Activated CD8-positive, alpha-beta memory T cell treated with anti-CD3 and anti-CD28 coated beads for 1 hour (primary cell): Measurements from ENCODE around the gene TP63.

Experiments used
- DNase-seq, 2 donors: peaks; one replicate each; pipeline ENCODE4 v3.0.0-alpha.2; 2020; ENCODE audit warnings: low read depth in 1 of 2; ENCODE audit errors: extremely low read depth in 1 of 2

TP63 gene

DNA sequence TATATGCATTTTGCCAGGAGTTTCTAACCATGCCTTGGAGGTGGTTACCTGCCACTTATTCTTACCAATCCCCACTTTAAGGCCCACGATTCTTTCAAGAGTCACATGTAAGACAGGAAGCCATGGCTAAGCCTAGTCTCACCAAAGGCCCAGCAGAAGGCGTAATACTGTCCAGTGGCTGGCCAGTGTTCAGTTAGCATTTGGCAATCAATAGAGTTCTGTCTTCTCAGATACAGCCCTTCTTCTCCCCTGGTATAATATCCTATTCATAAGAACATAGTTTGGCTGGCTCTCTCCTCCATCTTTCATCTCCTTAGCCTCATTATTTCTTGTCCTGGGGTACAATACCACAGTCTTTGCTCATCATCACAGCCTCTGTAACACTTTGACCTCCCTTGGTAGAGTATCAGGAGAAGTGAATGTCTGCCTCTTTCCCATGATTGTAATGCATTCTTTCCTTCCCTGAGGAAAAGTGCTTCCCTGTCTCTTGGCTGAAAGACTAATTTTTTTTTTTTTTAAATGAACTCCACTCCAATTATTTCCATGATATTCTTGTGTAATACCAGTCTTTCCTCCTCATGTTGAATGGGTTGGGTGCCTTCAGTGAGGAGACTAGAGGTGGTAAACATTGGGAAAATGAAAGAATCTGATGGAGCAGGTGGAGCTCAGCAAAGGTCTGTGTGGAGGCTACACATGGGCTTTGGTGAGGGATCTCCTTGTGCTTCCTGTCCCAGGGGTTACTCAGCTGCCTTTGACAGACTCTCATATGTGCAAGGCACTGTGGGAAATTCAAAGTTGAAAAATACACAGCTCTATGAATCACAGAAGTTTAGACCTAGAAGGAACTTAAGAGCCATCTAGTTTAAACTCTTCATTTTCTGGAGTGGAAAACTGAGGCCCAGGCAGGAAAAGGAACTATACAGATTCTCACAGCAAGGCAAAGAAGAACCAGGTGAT, 271.3 kb downstream of the TP63 start:
- no peak for DNase-seq

DNA sequence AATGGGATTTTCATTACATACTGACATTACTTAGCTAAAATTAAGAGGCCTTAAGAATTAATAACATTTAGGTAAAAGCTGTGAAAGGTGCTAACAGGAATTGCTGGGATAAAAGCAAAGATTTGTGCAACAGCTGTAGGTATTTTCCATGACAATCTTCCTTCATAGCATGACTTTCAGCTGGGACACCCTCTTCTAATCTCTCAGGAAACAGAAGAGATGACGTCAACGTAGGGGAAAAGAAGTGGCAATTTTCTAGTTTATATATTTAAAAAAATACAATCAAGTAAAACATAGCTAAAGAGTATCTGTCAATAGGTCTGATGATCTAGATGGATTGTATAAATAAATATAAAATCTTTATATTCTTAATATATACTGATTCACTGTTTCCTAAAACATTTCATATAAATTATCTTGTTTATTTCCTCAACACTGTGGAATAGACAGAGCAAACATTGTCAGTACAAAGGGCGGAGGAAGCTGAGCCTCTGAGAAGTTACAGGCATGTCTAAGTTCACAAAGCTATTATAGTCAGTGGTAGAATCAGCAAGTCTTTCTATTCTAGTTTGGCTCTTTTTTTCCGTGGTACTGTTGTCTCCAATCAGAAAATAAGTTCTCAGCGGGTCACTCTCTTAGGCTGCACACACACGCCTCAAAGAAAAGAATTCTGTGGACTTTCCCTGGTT, 272.5 kb downstream of the TP63 start:
- no peak for DNase-seq

DNA sequence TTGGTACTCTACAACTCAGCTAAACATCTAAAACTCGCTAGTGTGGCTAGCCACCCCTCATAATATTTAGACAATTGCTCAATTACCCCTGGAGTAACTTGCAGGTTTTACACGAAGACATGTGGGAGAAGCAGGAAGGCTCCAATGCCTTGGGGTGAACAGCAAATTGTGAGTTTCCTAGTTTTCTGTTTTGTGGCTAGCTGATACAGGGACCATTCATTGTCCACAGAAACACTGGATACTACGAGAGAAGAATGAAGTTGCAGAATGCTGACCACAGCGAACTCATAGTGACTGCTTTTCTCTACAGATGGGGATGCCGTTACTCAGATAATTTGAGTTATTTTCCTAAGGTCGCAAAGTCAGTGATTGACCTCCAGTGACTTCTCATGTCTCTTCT, 276.6 kb downstream of the TP63 start:
- no peak for DNase-seq

DNA sequence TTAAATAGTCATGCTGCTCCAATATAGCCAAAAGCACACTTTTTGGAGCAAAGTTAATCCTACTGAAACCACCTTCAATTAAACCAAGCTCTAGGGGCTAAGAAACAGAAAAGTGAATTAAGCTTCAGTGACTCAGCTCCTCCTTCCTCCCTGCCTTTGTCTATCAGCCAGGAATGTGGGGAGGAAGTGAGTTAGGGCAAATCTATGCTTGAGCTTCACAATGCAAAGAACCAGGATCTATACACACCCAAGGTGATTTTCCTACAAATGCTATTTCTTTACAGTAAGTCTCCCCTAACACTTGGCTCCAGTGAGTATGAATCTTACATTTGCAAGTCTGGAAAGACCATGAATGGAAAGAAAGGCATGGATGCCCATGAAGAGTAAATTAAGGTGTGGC, 277.5 kb downstream of the TP63 start:
- DNase-seq: no peak

DNA sequence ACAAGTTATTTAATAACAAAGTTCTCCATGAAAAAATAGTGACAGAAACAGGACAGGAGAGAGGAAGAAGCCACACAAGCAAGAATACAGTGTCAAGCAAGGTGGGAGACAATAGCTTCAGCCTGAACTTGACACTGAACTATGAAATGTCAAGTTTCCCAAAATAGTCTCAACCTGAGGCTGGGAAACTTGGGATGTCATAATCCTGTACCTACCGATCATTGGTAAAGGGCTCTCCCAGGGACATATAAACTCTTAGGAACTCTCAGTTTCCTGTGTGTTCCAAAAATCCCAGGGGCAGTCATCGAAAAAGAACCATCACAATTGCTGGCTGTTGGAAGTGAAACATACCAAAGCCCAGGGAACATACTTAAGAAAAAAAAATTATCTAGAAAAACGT, 277.9 kb downstream of the TP63 start:
- DNase-seq: no peak

DNA sequence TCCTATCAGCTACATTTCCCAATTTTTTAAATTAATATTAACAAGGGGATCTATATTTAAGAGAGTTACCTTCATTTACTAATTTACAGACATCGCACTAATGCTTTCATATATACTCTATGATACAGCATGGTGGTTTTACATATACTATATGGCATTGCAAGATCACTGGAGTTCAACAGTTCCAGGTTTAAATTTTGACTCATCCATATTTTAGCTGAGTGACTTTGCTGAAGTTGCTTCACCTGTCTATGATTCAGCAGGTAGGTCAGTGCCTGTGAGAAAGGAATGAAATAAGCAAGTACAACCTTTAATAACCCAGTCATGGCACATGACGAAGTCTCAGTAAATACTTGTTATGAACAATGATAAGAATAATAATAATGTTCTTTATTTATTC, 278.4 kb downstream of the TP63 start:
- no peak for DNase-seq

DNA sequence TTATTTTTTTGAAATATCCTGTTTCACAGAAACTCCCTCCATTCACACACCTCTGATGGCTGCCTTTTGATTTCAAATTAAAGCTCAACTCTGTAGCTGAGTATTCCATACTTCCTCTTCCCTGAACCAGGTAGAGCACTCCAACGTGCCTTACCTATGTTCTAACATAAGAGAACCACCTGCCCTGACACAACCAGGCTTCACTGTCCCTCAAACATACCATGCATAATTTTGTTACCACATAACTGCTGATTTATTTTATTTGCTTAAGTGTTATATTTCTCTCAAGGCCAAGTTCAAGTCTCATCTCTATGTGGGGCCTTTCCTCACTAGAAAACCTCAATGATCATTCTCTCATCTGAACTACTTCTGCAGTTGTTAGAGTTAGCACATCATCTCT, 279.8 kb downstream of the TP63 start:
- DNase-seq: no peak

DNA sequence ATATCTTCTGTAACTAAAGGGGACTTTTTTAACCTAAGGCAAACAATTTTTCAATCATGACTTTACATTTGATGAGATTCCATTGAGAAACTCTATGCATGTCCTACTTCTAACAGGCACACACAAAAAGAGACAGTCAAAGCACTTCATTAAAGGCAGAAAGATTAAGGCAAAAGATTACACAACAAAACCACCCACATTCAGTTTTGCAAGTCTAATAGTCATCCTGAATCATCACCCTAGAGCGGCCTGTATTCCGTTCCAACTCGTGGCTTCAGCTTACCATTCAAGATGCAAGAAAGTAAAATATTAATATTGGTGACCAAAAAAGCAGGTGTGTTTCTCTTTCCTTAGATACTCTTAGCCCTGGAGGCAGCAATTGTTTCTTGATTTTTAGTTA, 283.6 kb downstream of the TP63 start:
- no peak for DNase-seq

DNA sequence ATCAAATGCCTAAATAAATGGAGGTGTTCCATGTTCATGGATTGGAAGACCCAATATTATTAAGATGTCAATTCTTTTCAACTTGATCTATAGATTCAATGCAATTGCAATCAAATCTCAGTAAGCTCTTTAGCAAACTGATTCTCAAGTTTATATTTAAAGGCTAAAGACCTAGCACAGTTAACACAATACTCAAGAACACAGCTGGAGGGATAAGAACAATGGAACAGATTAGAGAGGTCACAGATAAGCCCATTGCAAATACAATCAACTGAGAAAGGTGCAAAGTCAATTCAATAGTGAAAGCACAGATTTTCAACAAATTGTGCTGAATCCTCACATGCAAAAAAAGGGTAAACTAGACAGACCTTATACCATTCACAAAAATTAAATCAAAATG, 290.6 kb downstream of the TP63 start:
- DNase-seq: no peak

DNA sequence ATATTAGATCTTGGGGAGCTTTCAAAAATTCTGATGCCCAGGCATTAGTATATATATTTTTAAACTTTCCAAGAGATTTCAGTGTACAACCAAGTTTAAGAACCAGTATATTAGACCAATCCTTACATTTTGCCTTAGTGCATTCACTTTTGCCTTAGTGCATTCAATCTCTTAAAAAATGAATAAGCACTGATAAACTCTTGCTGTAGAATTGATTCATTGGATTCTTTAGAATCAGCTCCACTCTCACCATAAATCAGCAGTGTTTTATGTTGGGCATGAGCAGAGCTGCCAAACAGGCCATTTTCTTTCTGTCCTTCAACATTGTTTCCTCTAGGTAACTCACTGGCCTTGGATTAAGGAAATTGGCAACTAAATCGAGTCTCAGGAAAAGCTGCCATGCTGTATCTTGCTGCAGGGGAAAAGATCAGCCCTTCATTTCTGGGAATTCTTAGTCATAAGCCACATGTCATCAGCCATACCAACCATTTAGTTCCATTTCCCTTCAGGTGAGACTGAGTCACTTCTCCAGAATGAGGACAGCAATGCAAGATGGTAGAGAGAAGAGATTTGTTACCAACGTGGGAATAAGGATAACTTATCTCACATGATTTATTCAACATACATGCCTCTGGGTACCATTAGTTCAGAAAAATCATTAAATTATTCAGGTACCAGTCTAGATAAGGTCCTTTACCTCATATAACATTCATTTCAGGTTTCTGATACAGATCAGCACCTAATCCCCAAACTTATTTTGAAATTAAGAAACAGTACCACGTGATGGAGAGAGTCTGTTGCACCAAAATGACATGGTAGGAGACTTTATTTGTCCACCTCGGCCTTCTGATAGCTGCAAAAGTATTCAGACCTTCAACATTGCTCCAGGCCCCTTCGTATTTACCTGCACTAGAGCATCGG, 297.0 kb downstream of the TP63 start:
- DNase-seq: no peak

DNA sequence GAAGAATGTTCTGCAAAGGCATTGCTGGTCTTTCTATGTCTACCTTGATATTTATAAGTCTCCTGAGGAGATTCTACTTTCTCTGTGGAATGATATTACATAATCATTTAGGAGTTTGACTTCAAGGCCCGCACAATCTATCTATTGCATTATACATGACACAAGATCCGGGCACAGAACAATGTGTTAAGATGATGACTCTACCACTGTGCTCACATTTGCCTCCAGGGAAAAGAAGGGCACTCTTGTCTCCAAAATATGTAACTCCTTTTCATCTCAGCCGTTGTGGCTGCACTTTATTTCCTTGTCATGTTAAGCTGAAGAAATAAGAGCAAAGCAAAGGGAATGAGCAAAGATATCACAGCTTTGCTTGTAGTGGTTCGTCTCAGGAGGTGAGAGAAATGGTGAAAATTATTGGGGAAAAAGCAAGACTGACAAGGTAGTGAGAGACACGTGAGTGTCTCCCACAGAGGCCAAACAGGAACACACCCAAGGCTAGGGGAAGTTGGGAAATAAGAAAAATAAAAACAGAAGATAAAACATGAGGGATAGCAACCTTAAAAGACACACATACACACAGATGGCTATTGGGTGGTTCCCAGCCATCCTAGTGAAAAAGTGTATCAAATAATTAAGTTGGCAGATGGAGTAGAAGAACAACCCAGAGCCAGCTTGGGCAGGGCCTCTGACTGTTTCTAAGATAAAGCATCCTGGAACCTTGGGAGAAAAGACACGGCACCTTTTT, 305.2 kb downstream of the TP63 start:
- DNase-seq: no peak

DNA sequence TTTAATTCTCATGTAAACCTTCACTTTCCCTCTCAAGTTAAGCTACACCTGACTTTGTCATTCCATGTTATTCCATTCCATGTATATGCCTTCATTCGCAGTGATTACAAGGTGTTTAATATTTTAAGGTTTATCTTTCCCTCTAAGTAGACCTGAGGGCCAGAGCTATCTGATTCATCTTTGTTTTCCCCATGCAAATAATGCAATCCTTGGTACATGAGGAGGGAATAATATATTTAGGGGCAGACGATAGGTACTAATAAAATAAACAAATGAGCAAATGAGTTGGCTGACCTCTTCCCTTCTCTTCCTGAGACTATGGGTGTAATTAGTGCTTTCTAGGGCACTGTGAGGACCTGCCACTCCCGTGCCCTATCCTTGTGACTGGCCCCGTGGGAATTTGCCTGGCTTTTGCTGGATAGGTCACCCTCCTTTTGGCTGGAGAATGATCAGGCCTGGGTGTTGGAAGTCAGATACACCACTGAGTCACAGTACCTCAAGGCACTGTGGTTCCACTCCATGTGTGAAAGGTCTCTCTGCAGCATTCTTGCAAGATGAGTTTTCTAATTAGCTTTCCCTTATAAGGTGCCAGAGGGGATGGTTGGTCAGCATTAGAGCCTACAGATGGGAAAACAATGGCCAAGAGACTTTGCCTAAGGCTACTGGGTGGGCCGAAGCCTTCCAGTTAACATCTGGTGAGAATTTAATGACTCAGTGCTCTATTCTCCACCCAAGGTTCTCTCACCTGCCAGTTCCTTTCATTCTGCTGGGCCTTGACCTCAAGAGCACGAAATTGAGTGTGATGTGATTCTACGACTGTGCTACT, 306.3 kb downstream of the TP63 start:
- no peak for DNase-seq

DNA sequence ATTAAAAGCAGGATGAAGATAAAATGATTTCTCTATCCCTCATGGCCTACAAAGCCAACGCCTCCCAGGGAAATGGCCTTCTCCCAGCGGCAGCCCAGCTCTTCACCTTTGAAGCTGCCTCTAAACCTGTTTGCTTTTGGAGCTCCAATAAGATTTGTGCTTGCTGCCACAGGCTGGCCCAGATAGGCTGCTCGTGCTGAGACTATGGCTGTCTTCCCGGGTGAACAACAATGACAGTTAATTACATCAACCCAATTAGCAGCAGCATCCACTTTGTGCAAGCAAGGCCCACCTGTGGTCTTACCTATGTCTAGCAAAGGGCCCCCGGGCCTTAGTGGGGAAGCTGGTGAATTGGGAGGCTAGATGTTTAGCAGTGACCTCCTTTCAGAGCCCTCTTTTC, 309.9 kb downstream of the TP63 start:
- DNase-seq: no peak

DNA sequence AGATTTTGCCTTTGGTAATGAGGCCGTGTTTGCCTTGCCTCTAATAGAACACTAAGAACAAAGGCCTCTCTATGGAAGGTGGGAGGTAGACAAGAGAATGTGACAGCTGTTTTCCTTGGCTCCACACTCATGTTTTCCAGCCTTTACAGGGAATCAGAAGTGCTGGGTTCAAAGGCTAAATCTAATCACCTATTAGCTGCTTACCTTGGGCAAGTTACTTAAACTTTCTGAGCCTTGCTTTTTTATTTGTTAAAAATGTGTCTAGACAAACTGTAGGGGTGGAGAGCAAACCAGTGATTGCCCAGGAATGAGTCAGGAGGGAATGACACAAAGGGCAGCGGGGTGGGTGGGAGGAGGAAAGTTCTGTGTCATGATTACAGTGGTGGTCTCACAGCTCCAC, 310.5 kb downstream of the TP63 start:
- DNase-seq: no peak

DNA sequence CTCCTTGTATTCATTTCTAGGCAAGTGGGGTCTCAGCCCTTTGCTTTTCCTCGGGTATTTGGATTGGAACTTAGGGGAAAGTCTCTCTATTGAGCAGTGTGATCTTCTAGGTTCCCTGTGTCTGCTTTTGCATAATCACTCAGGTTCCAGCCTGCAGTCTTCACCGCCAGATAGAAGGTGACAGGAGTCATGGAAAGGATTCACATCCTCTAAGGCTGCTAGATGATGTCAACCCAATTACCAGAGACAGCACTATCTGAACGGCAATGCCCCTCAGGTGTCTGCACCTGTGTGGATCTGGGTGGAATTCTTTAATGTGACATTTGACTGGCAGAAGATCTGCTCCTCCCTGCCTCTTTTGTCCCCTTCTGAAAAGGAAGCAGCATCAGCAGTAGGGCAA, 311.8 kb downstream of the TP63 start:
- DNase-seq: no peak

DNA sequence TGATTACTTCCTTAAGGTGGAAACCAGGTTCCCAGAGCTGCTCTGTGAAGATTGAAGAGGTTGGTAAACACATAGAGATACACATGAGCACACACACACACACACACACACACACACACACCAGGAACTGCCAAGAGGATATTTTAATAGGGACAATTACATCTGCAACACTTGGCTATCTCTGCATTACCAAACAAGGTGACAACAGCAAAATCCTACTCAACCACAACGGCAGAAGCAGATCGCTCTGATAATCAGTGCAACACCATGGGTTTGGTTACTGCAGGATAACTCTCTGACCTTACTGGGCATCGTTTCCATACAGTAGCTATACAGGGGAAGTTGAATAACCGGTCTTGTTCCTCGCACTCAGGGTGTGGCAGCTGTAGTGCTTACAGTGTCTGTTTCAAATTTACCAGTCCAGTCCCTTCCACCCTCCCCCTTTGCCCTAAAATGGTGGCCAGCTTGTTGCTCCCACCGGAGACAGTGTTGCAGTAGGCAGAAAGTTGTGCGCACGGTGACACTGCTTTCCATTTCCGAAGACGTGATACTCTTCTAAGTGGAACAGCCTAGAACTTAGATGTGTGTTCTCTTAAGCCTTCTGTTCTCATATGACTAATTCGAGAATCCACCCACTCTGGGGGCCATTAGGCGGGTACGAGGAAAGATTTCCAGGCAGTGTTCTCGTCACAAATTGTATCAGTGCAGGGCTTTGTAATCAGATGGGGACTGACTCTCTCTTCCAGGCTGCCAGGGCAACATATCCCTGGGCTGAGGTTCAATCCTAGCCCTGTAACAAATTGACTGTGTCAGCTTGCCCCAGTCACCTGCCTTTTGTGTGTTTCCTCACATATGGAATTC, 313.3 kb downstream of the TP63 start:
- DNase-seq: no peak

DNA sequence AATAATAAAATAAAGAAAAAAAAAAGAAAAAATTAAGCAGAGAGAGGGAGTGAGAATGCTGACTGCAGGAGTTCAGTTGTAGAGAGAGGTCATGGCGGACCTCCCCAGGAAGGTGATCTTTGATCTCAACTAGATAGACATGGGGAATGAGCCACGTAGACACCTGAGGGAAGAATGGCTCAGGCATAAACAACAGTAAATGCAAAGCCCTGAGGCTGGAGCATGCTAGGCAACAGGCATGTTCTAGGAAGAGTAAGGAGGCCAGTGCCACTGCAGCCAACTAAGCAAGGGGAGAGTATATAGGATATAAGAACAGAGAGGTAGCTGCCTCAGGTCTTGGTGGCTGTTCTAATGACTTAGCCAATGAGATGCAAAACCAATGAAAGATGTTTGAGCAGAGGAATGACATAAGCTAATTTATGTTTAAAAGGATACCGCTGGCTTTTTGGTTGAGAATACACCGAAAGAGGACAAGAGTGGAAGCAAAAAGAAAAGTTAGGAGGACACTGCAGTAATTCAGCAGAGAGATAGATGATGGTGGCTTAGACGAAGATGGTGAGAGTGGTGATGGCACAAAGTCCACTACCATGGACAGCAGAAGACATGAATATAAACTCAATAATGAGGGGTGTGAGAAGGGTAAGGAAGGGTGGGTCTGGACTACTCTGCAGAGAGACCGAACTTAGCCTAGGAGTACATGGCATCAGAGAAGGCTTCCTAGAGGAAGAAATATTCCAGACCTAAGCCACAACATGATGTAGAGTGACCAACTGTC, 314.9 kb downstream of the TP63 start:
- no peak for DNase-seq
